Stimulated activated naive CD4-positive, alpha-beta T cell (primary cell): ENCODE results near the gene SLX4.
A peak's percentile ranks its signal among the peaks of the same experiment; 100 is the strongest.

Experiments
- DNase-seq, 6 experiments: peaks; one replicate each; lab custom pipeline; 2025; lab: John Stamatoyannopoulos, UW

The SLX4 gene

DNA sequence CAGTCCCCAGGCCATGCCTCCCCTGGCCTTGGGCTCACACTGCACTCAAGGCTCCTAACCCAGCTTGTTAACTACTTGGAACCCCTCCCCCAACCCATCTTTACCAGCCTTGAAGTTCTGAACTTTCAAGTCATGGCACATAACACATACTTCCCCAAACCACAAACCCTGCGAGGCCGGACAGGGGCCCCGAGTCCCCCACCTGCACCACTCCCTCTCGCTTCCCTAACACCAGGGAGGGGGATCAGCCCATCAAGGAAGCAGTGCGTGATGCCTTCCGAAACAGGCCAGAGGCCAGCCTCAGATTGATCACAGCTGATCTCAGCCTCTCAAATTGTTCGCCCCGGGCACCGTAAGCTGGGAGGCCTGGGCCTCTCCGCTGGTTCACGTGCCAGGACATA is 31.2 kb downstream of the SLX4 start:
- no peak for DNase-seq

DNA sequence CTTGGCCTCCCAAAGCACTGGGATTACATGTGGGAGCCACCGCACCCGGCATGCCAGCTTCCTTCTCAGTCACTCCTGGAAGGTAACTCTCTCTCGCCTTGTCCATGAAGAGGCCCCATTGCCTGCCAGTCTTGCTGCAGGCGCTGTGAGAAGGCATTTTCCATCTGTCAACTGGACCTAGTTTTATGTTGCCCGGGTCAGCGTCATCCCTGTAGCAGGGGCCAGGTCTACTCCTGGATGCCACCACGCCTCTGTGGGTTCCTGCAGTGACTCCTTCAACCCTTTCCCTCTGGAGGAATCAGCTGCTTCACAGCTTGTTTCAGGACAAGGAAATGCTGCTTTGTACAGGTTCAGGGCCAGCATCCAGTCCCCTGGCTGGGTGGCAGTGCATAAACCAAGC is 31.6 kb downstream of the SLX4 start:
- DNase-seq: no peak

DNA sequence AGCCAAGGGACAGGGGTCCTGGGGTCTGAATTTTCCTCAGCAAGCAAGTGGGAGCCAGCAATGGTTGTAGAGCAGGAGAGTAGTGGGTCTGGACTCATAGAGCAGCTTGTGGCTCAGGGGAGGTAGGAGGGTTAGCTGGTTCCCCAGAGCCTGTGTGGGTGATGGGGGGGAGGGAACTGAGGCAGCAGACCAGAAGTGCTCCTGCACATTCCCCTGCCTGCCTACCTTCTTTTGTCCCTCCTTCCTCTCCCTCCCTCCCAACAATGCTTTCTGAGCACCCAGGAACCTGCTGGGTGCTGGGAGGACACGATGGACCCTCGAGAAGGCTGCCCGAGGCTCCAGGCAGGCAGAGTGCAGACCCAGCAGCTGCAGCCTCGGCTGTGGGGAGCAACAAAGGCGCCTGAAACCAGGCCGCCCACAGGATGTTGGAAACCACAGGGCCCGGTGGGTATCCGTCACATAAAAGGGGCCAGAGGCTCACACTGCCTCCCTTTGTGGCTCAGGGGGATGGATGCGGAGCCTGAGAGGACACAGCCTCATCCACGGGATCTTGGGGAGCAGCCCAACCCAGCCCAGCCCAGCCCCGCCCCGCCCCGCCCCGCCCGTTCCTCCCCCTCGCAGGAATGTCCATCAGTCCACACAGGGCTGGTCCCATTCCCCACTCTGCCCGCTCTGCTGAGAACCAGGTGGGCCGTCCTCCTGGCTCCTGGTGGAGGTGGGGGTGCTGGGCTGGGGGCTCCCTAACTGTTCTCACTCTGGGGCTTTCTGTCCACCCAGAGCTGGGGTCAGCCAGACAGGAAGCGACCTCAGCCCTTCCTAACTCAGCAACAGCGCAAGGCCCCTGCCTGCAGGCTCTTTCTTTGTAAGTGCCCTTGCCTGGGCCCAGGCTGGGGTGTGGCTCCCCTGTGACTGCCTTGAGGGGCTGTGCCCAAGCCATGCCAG is 32.5 kb downstream of the SLX4 start:
- peak in 1 of 6 experiments; percentile 29 for DNase-seq

DNA sequence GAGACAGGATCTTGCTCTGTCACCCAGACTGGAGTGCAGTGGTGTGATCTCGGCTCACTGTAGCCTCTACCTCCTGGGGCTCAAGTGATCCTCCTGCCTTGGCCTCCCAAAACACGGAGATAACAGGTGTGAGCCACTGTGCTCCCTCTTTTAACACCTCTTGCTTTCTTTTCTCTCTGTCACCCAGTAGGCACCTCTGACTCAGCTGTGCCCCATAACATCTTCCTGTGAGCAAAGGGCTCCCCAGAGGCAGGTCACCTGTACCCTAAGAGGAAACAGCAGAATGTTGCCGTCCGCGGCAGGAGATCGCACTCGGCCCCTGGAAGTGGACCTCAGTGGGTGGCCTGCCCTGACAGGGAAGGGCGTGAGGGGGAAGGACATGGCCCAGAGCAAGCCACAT is 33.3 kb downstream of the SLX4 start:
- DNase-seq: peak in 2 of 6 experiments; percentile 19 to 25

- DNase-seq: peak in 5 of 6 experiments; percentile 17 to 47 (median 30)
Measured at GRCh38 chr16:3577302-3577752, 34.1 kb downstream of the SLX4 start, which contains the start of gene NLRC3. Gene NLRC3, minus strand, starts transcription at chr16:3577403. Its CDS starts 12,367 bp downstream, at chr16:3565036.

DNA sequence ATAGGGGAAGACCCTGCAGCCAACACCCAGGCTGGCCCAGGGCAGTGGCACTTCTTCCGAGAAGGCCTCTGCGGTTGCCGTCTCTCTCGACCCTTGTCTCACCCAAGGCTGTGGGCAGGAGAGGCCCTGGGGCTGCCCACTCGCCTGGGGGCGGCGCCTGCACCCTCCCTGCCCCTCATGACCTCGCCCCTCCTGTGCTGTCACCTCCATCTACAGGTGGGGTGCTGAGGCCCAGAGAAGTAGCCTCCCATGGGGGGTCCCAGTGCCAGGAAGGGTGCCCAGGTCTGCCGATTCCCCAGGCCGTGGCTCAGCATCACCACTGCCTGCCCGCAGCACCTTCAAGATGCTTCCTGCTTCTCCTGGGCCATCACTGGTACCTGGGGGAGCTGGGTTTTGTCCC is 35.2 kb downstream of the SLX4 start:
- no peak for DNase-seq

DNA sequence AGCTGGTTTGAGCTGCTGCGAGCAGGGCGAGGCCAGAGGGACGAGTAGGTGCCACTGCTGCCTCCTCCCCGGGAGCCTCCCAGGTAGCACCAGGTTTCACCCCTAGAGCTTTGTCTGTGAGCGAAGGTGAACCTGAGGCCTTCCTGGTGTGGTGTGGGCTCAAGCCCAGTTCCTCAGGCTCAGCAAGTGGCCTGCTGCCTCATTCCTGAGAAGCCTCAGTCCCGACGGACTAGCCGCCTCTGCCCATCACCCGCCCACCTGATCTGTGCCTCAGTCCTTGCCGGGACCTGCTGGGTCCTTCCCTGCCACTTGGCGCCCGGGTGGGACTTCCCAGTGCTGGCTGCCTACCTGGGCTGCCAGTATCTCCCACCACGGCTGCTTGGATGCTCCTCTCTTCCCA is 35.9 kb downstream of the SLX4 start:
- no peak for DNase-seq

DNA sequence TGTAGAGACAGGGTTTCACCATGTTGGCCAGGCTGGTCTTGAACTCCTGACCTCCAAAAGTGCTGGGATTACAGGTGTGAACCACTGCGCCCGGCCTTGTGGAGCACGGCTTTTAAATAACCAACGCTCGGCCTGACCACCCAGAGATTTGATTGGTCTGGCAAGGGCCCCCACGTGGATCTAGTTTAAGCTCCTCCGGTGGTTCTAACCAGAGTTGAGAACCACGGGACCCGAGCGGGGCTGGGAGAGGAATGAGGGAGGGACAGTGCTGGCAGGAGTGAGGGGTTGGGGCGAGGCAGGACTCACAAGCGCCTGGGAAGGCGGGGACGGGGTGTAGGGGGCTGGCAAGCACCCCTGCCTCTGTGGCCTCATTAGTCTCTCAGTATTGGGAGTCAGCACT is 37.2 kb downstream of the SLX4 start:
- DNase-seq: no peak

DNA sequence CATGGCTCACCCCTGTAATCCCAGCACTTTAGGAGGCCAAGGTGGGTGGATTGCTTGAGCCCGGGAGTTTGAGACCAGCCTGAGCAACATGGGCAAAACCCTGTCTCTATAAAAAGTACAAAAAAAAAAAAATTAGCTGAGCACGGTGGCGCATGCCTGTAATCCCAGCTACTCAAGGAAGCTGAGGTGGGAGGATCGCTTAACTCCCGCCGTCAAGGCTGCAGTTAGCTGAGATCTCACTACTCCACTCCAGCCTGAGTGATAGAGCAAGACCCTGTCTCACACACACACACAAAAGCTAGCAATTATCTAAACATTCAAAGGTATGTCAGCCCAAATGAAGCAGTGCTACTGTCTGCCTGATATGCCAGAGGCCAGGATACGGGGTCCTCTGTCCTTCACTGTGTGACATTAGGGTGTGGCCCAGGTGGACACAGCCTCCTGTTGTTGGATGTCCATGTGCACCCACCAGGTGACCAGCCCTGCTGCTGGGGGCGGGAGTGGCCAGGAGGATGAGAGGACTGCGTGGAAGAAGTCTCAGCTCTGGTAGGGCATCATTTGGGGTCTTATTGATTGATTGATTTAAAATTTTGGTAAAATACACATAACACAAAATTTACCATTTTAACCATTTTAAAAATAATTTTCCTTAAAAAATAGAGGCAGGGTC is 38.1 kb downstream of the SLX4 start:
- DNase-seq: no peak

DNA sequence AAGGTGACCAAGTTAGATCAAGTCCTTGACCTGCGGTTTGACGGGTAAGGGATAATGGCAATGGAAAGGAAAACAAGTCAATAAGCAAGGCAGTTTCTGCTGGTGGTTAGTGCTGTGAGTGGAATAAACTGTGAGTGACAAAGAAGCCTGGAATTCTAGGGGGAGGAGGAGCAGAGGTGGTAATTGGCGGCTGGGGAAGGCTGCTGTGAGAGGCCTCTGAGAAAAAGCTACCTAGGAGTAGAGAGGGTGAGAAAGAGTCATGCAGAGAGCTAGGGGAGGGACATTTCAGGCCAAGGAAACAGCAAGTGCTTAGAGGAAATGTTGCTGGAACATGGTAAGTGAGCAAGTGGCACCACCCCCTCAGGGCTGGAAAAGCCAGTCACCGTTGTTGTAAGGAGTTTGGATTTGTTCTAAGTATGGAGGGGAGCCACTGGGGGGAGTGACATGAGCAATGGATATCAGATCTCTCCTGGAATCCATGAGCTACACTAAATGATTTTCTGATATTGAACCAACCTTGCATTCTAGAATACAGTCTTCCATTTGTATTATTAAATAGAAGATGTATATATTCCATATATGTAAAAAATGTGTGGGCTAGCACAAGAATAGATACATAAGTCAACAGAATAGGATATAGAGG is 40.9 kb downstream of the SLX4 start:
- no peak for DNase-seq

- no peak for DNase-seq
Measured at GRCh38 chr16:3569851-3570250, 41.6 kb downstream of the SLX4 start.

GRCh38 chr16:3566990-3567389 is 44.4 kb downstream of the SLX4 start:
- no peak for DNase-seq

GRCh38 chr16:3564889-3565141 is 46.6 kb downstream of the SLX4 start:
- no peak for DNase-seq

- no peak for DNase-seq
Measured at GRCh38 chr16:3564130-3564888, 47.1 kb downstream of the SLX4 start.

GRCh38 chr16:3562914-3563480 is 48.4 kb downstream of the SLX4 start:
- no peak for DNase-seq

- no peak for DNase-seq
Measured at GRCh38 chr16:3561626-3562025, 49.8 kb downstream of the SLX4 start.

DNA sequence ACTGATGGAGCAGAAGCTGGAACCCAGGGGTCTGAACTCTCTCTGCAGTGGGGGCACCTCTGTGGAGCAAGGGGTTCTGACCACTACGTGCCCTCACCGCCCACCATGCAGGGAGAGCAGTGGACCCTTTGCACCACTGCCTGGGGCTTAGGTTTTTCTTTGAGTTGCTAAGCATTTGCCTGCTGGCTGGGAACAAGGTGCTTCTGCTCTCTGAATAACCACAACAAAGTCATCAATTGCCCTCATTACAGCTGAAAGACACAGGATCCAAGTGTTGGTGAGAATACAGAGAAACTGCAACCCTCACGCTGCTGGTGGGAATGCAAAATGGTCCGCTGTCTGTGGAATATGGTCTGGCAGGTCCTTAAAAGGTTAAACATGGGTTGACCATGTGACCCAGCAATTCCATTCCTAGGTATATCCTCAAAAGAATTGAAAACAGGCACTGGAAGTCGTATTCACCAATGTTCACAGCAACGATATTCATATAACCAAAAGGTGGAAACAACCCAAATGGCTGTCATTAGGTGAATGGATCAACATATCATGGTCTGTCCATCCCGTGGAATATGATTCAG is 57.0 kb downstream of the SLX4 start:
- no peak for DNase-seq

- no peak for DNase-seq
Measured at GRCh38 chr16:3553138-3553923, 58.1 kb downstream of the SLX4 start.

DNA sequence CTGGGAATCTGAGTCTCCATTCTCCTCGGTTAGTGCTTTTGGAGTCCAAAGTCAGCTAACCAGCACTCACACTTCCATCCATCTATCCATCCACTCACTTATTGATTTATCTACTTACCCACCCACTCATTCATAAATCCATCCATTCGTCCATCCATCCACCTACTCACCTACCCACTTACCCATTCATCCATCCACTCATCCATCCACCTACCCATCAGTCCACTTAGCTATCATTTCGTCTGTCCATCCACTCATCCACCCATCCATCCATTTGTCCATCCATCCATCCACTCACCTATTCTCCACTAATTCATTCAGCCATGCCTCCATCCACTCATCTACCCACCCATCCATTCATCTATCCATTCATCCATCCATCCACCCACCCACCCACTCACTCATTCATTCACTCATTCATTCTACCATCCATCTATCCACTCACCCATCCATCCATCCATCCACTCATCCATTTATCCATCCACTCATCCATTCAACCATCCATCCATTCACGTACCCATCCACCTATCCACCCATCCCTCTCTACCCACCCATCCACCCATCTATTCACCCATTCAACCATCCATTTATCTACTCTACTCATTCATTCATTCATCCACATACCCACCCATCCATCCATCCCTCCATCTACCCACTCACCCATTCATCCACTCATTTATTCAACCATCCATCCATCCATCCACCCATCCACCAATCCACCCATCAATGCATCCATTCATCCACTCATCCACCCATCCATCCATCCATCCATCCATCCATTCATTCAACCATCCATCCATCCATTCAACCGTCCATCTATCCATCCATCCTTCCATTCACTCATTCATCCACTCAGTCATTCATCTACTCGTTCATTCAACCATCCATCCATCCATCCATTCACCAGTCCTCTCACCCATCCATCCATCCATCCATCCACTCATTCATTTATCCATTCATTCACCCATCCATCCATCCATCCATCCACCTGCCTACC is 60.3 kb downstream of the SLX4 start:
- no peak for DNase-seq
